ENCODE data around the gene PRAC2. TPM values are rescaled to one million over a fixed set of nuclear protein-coding genes. Genes with fewer than 3 reads are reported as not detected.

Gene PRAC2
- total RNA-seq, 1 donor from 2014 or later = not detected

GRCh38 chr17:48718761-48719641 lies 4.0 kb upstream of the PRAC2 start:
- DNase-seq (ENCODE audit: low spot score) = peak; percentile 63
- intact Hi-C loops (cut with DNase I) = loop anchor here (2.0 kb wide), 1 partner anchor 32 kb away; no protein-coding TSS in a partner anchor

DNA sequence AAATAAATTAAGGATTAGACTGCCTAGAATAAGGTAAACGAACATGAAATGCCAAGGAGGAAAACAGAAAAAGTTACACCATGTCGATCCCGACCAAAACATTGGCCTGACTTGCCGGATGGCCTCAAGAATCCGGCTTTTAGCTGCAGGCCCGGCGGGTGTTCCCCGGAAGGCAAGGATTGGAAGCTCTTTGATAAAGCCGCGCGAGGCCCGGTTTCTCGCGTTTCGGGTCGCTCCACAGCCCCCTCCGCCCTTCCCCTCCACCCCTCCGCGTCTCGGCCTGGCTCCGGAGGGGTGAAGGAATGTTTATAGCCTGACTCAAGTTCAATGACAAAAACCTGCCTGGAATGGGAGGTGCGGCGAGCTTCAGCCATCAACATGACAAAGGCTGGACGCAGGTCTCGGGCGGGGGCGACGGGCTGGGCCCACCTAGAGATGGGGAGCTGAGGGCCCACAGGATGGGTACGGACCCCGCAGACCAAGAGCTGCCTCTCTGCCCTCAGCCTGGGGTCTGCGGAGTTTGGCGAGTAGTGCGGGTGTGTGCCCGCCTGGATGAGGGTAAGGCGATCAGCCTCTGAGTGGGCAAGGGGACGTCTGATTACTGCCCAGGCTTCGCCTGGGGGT lies 3.2 kb upstream of the PRAC2 start:
- no peak for DNase-seq (ENCODE audit: low spot score)
- intact Hi-C loops (cut with DNase I) = loop anchor here (2.0 to 5.0 kb wide), 3 partner anchors 31 to 278 kb away; partner anchors contain the start of gene IGF2BP1

DNA sequence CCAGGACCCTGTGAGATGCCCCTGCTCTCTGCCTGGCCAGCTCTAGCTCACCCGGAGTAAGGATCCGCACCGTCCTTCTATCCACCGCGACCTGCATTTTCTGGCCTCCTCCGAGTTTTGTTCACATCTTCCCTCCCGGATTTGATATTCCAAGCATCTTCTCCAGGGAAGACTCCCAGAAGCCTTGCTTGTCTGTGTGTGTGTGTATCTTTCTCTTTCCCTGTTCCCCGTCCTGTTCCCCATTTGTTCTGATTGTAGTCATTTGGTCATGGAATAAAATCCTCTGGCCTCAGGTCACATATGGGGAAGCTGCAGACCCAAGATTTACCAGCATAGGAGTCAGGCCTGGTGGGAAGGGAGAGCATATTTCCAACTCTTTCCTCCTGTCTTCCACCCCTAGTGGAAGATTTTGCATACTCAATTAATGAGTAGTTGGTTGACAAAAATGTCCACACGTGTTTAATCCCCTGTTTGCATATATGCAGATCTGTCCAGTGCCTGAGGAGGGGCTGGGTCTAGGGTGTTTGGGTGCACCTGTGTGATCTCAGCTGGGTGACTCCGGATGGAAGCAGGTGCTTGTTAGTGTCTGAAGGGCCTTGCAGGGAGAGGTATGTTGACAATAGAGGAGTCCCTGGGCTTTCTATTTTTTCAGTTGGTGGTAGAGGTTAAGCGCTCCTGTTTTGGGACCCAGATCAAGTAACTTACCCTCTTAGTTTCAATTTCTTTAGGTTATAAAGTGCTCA lies 2.5 kb upstream of the PRAC2 start:
- no peak for DNase-seq (ENCODE audit: low spot score)
- intact Hi-C loops (cut with DNase I) = loop anchor here (5.0 kb wide), 2 partner anchors 162 to 277 kb away; partner anchors contain the start of gene IGF2BP1

DNA sequence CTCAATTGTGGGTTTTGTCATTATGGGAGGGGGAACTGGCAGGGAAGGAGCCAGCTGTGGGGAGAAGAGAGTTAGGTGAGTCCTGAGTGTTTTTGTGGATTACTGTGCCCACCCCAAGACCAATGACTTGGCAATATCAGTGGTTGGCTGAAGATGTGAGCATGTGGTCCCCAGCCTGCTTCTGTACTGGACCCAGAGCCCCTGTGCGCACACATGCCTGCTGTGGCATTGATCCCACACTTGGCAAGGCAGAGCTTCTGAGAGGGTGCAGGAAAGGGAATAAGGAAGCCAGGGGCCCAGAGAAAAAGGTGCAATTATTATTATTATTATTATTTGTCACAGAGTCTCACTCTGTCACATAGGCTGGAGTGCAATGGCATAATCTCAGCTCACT lies 2.0 kb upstream of the PRAC2 start:
- no peak for DNase-seq (ENCODE audit: low spot score)
- intact Hi-C loops (cut with DNase I) = loop anchor here (5.0 kb wide), 2 partner anchors 161 to 276 kb away; partner anchors contain the start of gene IGF2BP1

DNA sequence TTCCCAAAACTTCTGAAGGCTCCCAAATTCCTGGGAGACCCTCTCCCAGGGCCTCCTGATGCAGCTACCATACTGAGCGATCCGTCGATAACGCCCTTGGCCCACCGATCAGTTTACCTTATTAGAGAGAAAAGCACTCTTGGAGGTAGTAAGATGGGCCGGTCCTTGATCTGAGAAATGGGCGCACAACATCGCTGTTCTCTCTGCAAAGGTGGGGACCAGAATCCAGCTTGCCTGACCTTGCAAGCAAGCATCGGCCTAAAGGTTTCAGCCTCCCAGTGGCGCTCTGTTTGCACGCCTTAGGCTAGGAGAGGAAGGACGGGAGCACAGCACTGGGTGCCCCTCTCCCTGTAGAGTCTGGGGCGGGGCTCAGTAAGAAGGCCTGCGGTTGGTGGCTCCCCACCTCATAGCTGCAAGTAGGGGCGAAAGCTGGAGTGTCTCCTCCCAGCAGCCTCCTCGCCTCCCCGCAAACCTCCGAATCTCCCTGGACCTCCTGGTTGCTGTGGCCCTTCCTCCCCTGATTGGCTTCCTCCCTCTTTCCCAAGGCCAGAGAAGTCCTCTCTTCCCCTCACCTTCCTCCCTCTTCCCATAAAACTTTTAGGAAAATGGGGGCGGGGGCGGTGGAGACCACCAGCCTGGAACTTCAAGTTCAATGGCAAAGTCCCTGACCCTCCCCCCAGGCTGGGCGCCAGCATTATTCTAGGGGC lies 631 bp upstream of the PRAC2 start, which contains the start of gene PRAC1:
PRAC1 (minus strand) TSS at position 318 of the 707 bp plus-strand sequence; CDS start at position 192, 126 bp downstream.
- no peak for DNase-seq (ENCODE audit: low spot score)
- intact Hi-C loops (cut with DNase I) = loop anchor here (5.0 kb wide), 2 partner anchors 160 to 275 kb away; partner anchors contain the start of gene IGF2BP1

GRCh38 chr17:48723423-48724250 lies 652 bp downstream of the PRAC2 start:
- intact Hi-C loops (cut with DNase I) = loop anchor here (5.0 kb wide), 2 partner anchors 159 to 274 kb away; partner anchors contain the start of gene IGF2BP1

GRCh38 chr17:48724251-48725003 lies 1.4 kb downstream of the PRAC2 start:
- intact Hi-C loops (cut with DNase I) = loop anchor here (5.0 kb wide), 3 partner anchors 63 to 273 kb away; partner anchors contain the start of gene IGF2BP1

More at GRCh38 chr17:48723423-48724250, 652 bp downstream of the PRAC2 start:
- no peak for DNase-seq (ENCODE audit: low spot score)

GRCh38 chr17:48725004-48725287 lies 2.0 kb downstream of the PRAC2 start:
- DNase-seq (ENCODE audit: low spot score) = no peak
- intact Hi-C loops (cut with DNase I) = loop anchor here (5.0 kb wide), 1 partner anchor 62 kb away; no protein-coding TSS in a partner anchor

More at GRCh38 chr17:48724251-48725003, 1.4 kb downstream of the PRAC2 start:
- DNase-seq (ENCODE audit: low spot score) = peak; percentile 83

DNA sequence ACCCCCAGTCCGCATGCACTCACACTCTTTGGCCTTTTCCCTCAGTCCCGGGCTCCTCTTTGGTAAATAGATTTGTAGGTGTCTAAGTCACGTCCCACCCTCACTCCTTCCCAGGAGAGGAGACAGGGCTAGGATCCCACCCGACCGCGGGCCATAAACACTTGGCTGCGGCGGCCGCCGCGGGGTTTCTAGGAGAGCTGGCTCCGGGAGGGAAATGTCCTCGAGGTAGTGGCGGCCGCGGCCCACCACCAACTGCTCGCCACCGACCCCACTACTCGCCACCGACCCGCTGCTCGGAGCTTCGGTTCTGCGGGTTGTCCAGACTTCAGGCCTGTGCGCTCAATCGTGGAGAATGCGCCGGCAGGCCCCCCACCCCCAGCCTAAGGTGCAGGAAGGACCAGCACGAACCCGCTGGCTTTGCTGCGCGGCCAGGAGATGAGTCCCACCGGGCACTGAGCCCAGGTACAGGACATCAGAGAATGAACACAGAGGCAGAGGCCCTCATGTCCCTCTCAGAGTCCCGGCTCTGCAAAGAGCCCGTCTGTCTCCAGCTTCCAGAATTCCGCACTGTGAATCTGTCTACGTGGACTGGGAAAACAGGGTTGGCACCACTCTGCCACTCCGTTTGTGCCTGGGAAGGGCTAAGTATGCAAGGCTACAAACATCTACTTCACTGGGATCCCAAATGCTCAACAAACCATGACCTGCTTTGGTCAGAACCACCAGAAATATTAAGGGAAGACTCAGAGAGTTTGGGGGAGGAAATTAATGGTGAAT lies 2.5 kb downstream of the PRAC2 start:
- intact Hi-C loops (cut with DNase I) = loop anchor here (5.0 kb wide), 1 partner anchor 62 kb away; no protein-coding TSS in a partner anchor
- DNase-seq (ENCODE audit: low spot score) = no peak

DNA sequence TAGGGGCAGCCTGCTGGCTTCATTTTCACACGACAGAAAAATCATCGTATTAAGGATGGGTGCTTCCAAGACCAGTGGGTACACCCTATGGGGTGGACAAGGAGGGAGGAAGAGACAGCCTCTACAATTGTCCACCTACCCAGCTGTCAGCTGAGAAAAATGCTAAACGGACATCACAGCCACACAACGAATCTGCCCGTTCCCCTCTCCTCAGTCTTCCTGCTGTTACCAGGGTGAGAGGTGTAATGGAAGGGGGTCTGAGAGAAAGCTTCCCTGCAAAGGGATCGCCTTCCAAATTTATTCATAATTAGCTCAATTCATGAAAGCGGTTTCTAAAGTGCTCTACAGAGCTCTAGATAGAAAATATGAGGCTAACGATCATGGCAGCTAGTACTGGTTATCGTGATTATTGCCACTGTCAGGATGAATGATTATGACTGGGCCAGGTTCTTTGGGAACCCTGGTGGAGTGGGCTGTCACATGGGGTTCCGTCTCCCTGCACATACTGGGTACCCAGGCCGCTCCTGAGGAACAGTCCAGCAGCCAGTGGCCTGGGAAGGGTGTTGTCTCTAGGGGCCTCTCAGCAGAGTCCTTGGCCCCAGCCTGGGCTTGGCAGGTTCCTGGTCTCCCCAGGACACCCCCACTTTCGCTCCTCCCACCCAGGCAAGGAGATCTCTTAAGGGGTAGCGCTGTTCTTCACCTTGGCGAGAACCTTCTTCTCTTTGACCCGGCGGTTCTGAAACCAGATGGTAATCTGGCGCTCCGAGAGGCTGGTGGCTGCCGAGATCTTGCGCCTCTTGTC lies 3.3 kb downstream of the PRAC2 start:
- DNase-seq (ENCODE audit: low spot score) = no peak
- intact Hi-C loops (cut with DNase I) = loop anchor here (5.0 kb wide), 1 partner anchor 61 kb away; no protein-coding TSS in a partner anchor

- intact Hi-C loops (cut with DNase I) = loop anchor here (5.0 kb wide), 1 partner anchor 60 kb away; no protein-coding TSS in a partner anchor
- DNase-seq (ENCODE audit: low spot score) = no peak
These were observed 3.9 kb downstream of the PRAC2 start for GRCh38 chr17:48726916-48727286.

- no peak for DNase-seq (ENCODE audit: low spot score)
- intact Hi-C loops (cut with DNase I) = loop anchor here (5.0 kb wide), 1 partner anchor 60 kb away; no protein-coding TSS in a partner anchor
These were observed 4.6 kb downstream of the PRAC2 start for GRCh38 chr17:48727415-48728175.

DNA sequence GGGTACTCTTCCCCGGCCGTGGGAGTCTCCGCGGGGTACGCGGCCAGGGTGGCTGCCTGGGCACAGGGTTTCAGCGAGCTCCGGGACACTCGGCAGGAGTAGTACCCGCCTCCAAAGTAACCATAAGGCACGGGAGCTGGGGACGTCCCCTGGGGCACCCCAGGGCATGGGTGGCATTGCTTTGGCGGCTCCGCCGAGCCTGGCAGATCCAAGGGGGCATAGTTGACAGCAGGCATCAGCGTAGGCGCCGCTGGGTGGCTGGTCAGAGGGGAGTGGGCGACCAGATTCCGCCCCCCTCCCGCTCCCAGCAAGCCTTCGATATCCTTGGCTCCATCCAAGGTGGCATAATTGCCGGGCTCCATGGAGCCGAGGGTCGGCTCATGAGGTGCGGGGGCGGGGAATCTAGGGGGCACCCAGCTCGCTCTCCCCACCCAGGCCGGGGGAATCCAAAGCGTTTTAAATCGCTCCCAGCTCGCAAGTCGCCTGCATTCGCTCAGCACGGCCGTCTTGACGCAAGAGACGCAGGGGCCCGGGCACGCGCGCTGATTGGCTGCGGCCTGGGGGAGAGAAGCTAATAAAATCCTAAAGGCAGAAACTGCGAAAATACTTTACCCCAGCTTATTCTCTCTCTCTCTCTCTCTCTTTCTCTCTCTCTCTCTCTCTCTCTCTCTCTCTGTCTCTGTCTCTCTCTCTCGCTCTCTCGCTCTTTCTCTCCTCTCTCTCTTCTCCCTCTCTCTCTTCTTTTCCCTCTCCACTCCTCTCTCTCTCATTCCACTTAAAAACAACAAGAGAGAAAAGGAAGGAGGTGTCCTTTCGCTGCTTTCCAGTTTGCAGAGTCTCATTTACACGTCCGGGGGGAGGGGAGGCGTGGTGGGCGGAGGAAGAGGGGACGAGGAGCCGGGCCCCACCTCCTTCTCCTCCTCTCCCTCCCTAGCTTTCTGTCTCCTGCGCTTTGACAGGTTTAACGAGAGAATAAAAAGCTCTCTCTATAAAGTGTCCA lies 5.5 kb downstream of the PRAC2 start, which contains the start of gene HOXB13:
HOXB13 (minus strand) TSS at position 519 of the 1,000 bp plus-strand sequence; CDS start at position 362, 157 bp downstream.
- DNase-seq (ENCODE audit: low spot score) = no peak
- intact Hi-C loops (cut with DNase I) = loop anchor here (5.0 kb wide), 1 partner anchor 59 kb away; no protein-coding TSS in a partner anchor
